ENCODE measurements around the gene IGLON5. TPM values are rescaled to one million over a fixed set of nuclear protein-coding genes. Genes with fewer than 3 reads are reported as not detected.
A peak's percentile ranks its signal among the peaks of the same experiment; 100 is the strongest.

Gene IGLON5
- total and polyA plus RNA-seq, 2 donors from 2014 or later = 0.15 TPM; not detected in 1

DNA sequence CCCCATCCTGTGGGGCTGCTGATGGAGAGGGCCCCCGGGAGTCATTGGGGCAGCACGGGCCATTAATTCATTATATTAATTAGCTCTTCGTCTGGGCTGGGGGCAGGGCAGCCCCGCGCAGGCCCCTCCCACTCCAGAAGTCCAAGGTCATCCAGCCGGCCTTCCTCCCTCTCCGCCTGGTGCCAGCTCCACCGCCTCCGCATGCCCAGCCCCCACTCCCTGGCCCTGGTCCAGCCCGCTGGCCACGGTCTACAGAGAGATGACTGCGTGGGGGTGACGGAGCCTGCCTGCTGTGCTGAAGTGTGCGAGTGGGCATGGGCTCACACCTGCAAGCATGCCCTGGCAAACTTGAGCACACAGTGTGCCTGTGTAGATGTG is 8.8 kb downstream of the IGLON5 start:
- Histone ChIP-seq H3K27ac (ENCODE audit: low read depth in 2 of 2, low read length in 2 of 2) (no peak overlapping the region), H3K4me3 (ENCODE audit: low read length in 3 of 3) (no peak overlapping the region), H3K4me1 (ENCODE audit: control insufficient read depth in 2 of 3, insufficient read depth in 2 of 3, low read depth in 1 of 3, low read length in 3 of 3) (peaks cover 0 to 7% (median 3%) of the 10 kb centered on the region in 3 donors), H3K9me3 (ENCODE audit: control insufficient read depth in 2 of 3, insufficient read depth in 1 of 3, low read length in 3 of 3) (no peaks in the 10 kb centered on the region), H3K27me3 (ENCODE audit: control insufficient read depth, insufficient read depth, low read length) (no peaks in the 10 kb centered on the region), H3K9ac (ENCODE audit: low read length in 3 of 3) (no peak overlapping the region), H3K36me3 (ENCODE audit: control insufficient read depth in 2 of 3, insufficient read depth in 3 of 3, low read length in 3 of 3) (no peaks in the 10 kb centered on the region)
- TF ChIP-seq, protein P1, sequence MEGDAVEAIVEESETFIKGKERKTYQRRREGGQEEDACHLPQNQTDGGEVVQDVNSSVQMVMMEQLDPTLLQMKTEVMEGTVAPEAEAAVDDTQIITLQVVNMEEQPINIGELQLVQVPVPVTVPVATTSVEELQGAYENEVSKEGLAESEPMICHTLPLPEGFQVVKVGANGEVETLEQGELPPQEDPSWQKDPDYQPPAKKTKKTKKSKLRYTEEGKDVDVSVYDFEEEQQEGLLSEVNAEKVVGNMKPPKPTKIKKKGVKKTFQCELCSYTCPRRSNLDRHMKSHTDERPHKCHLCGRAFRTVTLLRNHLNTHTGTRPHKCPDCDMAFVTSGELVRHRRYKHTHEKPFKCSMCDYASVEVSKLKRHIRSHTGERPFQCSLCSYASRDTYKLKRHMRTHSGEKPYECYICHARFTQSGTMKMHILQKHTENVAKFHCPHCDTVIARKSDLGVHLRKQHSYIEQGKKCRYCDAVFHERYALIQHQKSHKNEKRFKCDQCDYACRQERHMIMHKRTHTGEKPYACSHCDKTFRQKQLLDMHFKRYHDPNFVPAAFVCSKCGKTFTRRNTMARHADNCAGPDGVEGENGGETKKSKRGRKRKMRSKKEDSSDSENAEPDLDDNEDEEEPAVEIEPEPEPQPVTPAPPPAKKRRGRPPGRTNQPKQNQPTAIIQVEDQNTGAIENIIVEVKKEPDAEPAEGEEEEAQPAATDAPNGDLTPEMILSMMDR (IDR thresholded peaks at IDR 0.05; ENCODE audit: borderline replicate concordance, extremely low read depth, insufficient read depth) = no peak
- intact Hi-C loops (cut with DNase I) = no loop called here
- DNase-seq (peak in 4 of 5 donors; percentile 82 to 89 (median 86)), FAIRE-seq (no peak)

- Histone ChIP-seq H3K27me3 (ENCODE audit: control insufficient read depth, insufficient read depth, low read length) (no peaks in the 10 kb centered on the region), H3K4me1 (ENCODE audit: control insufficient read depth in 2 of 3, insufficient read depth in 2 of 3, low read depth in 1 of 3, low read length in 3 of 3) (peaks cover 0 to 7% (median 3%) of the 10 kb centered on the region in 3 donors)
These were observed 10.4 kb downstream of the IGLON5 start for GRCh38 chr19:51321799-51322198.

GRCh38 chr19:51323481-51324166 is 12.2 kb downstream of the IGLON5 start:
- Histone ChIP-seq H3K27ac (ENCODE audit: low read depth in 2 of 2, low read length in 2 of 2) (no peak overlapping the region), H3K4me1 (ENCODE audit: control insufficient read depth in 2 of 3, insufficient read depth in 2 of 3, low read depth in 1 of 3, low read length in 3 of 3) (peaks cover 0 to 7% (median 3%) of the 10 kb centered on the region in 3 donors), H3K27me3 (ENCODE audit: control insufficient read depth, insufficient read depth, low read length) (peaks cover 2% of the 10 kb centered on the region), H3K9me3 (ENCODE audit: control insufficient read depth in 2 of 3, insufficient read depth in 1 of 3, low read length in 3 of 3) (no peaks in the 10 kb centered on the region), H3K4me3 (ENCODE audit: low read length in 3 of 3) (no peak overlapping the region), H3K9ac (ENCODE audit: low read length in 3 of 3) (no peak overlapping the region), H3K36me3 (ENCODE audit: control insufficient read depth in 2 of 3, insufficient read depth in 3 of 3, low read length in 3 of 3) (no peaks in the 10 kb centered on the region)
- FAIRE-seq = no peak
- intact Hi-C loops (cut with DNase I) = no loop called here
- TF ChIP-seq, protein P1 (IDR thresholded peaks at IDR 0.05; ENCODE audit: borderline replicate concordance, extremely low read depth, insufficient read depth) = no peak
- DNase-seq = no peak

More at GRCh38 chr19:51321799-51322198, 10.4 kb downstream of the IGLON5 start:
- FAIRE-seq (no peak), DNase-seq (no peak)
- H3K9ac ChIP-seq (ENCODE audit: low read length in 3 of 3) = no peak overlapping the region
- H3K27ac ChIP-seq (ENCODE audit: low read depth in 2 of 2, low read length in 2 of 2) = no peak overlapping the region
- TF ChIP-seq, protein P1 (IDR thresholded peaks at IDR 0.05; ENCODE audit: borderline replicate concordance, extremely low read depth, insufficient read depth) = no peak
- no peaks in the 10 kb centered on the region for H3K36me3 ChIP-seq (ENCODE audit: control insufficient read depth in 2 of 3, insufficient read depth in 3 of 3, low read length in 3 of 3)
- intact Hi-C loops (cut with DNase I) = no loop called here
- no peaks in the 10 kb centered on the region for H3K9me3 ChIP-seq (ENCODE audit: control insufficient read depth in 2 of 3, insufficient read depth in 1 of 3, low read length in 3 of 3)
- H3K4me3 ChIP-seq (ENCODE audit: low read length in 3 of 3) = no peak overlapping the region

DNA sequence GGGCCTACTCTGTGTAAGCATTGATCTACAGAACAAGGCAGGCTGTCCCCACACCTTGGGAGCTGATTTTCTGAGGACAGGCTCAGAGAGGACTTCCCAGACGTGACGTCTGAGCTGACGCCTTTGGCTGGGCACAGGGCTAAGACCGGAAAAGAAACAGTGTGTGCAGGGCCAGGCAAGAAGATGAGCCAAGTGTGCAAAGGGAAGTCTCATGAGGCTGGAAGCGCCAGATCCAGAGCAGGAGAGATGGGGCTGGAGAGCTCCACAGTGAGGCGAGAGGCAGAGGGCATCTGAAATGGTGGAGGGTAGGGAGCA is 12.7 kb downstream of the IGLON5 start:
- DNase-seq (no peak), FAIRE-seq (no peak)
- Histone ChIP-seq H3K36me3 (ENCODE audit: control insufficient read depth in 2 of 3, insufficient read depth in 3 of 3, low read length in 3 of 3) (no peaks in the 10 kb centered on the region), H3K4me1 (ENCODE audit: control insufficient read depth in 2 of 3, insufficient read depth in 2 of 3, low read depth in 1 of 3, low read length in 3 of 3) (peaks cover 0 to 7% (median 3%) of the 10 kb centered on the region in 3 donors), H3K4me3 (ENCODE audit: low read length in 3 of 3) (no peak overlapping the region), H3K9ac (ENCODE audit: low read length in 3 of 3) (no peak overlapping the region), H3K27ac (ENCODE audit: low read depth in 2 of 2, low read length in 2 of 2) (no peak overlapping the region), H3K27me3 (ENCODE audit: control insufficient read depth, insufficient read depth, low read length) (peaks cover 2% of the 10 kb centered on the region), H3K9me3 (ENCODE audit: control insufficient read depth in 2 of 3, insufficient read depth in 1 of 3, low read length in 3 of 3) (no peaks in the 10 kb centered on the region)
- TF ChIP-seq, protein P1 (IDR thresholded peaks at IDR 0.05; ENCODE audit: borderline replicate concordance, extremely low read depth, insufficient read depth) = no peak
- intact Hi-C loops (cut with DNase I) = no loop called here

Data from kidney (tissue), 14 donors.